ENCODE results near the gene SPTBN1.

- no peak for TF ChIP-seq PATZ1 (CRISPR knock-in tag; IDR thresholded peaks at IDR 0.05; ENCODE audit: borderline replicate concordance)
- TF ChIP-seq RARB (CRISPR knock-in tag; IDR thresholded peaks at IDR 0.05), result no peak
- TF ChIP-seq CREB5 (CRISPR knock-in tag; IDR thresholded peaks at IDR 0.05; ENCODE audit: low read depth), result no peak
- no peak for TF ChIP-seq ISL1 (CRISPR knock-in tag; IDR thresholded peaks at IDR 0.05)
- TF ChIP-seq ARNTL (CRISPR knock-in tag; IDR thresholded peaks at IDR 0.05; ENCODE audit: borderline replicate concordance, low read depth), result no peak
- no peak for TF ChIP-seq ZNF8 (CRISPR knock-in tag; IDR thresholded peaks at IDR 0.05)
- TF ChIP-seq ZFP3 (CRISPR knock-in tag; IDR thresholded peaks at IDR 0.05), result no peak
- TF ChIP-seq CSRNP3 (CRISPR knock-in tag; IDR thresholded peaks at IDR 0.05), result no peak
- no peak for TF ChIP-seq ESRRG (CRISPR knock-in tag; IDR thresholded peaks at IDR 0.05)
Observed at GRCh38 chr2:54591551-54591950, 135.4 kb downstream of the SPTBN1 start.
